MCF 10A (cell line): ENCODE measurements around the gene NCK2. TPM values are rescaled to one million over a fixed set of nuclear protein-coding genes. Genes with fewer than 3 reads are reported as not detected.
"Not testable (repeated sequence)": the region's sequence is repeated elsewhere in the genome, so short reads cannot be mapped to it uniquely, and the experiment has no call there.

Source experiments
- BruUV-seq: library from RNA; stranded (reverse); fragments of 400-500 nt; replicated peaks from 2 replicates; lab custom pipeline; 2021; lab: Mats Ljungman, UMichigan
- CTCF ChIA-PET: fragments of 300-600 bp; sonication (Branson Sonifier 250); formaldehyde crosslinking; extraction: SDS; loops from one replicate; lab custom pipeline; 2021; ENCODE audit warnings: antibody characterized with exemption, inconsistent platforms; lab: Yijun Ruan, JAX
- POLR2A ChIA-PET: fragments of 300-600, 350-650 bp; sonication (Branson Sonifier 250); formaldehyde crosslinking; extraction: SDS; loops from one replicate; lab custom pipeline; 2020; ENCODE audit warnings: antibody characterized with exemption, inconsistent platforms; lab: Yijun Ruan, JAX
- DNase-seq: peaks from one replicate; pipeline ENCODE4 v3.0.0-alpha.2; 2018; ENCODE audit not compliant: unreplicated experiment
- H3K27ac Mint-ChIP-seq: one replicate; pipeline ENCODE4 v1.8.0; 2022; ENCODE audit warnings: mild to moderate bottlenecking, low read depth, mixed read lengths; ENCODE audit not compliant: unreplicated experiment
- H3K27me3 Mint-ChIP-seq: one replicate; pipeline ENCODE4 v1.8.0; 2022; ENCODE audit warnings: mixed read lengths; ENCODE audit not compliant: insufficient read depth, unreplicated experiment
- H3K36me3 Mint-ChIP-seq: one replicate; pipeline ENCODE4 v1.8.0; 2022; ENCODE audit warnings: mild to moderate bottlenecking, moderate library complexity, mixed read lengths; ENCODE audit not compliant: insufficient read depth, unreplicated experiment
- H3K4me1 Mint-ChIP-seq: one replicate; pipeline ENCODE4 v1.8.0; 2022; ENCODE audit warnings: mixed read lengths; ENCODE audit not compliant: insufficient read depth, unreplicated experiment
- H3K4me3 Mint-ChIP-seq: one replicate; pipeline ENCODE4 v1.8.0; 2022; ENCODE audit warnings: mild to moderate bottlenecking, moderate library complexity, mixed read lengths; ENCODE audit not compliant: unreplicated experiment
- H3K9me3 Mint-ChIP-seq: one replicate; pipeline ENCODE4 v1.8.0; 2022; ENCODE audit warnings: mixed read lengths; ENCODE audit not compliant: unreplicated experiment
- intact Hi-C: fragments of 100-400 bp; cut with micrococcal nuclease; formaldehyde crosslinking; loops from 2 replicates; pipeline ENCODE4 v1.14.1; 2022
- total RNA-seq: library from RNA; stranded (reverse); gene quantifications from 2 replicates; pipeline ENCODE4 v1.2.3, GENCODE V29; 2022
- TF ChIP-seq, protein P1 (sequence below): fragments of 200-600 bp; IDR thresholded peaks from one replicate; pipeline ENCODE4 v1.8.0; 2022; ENCODE audit warnings: antibody characterized with exemption, mild to moderate bottlenecking; ENCODE audit not compliant: unreplicated experiment

NCK2 gene
- total RNA-seq, 1 experiment from 2014 or later = 36.5 TPM

DNA sequence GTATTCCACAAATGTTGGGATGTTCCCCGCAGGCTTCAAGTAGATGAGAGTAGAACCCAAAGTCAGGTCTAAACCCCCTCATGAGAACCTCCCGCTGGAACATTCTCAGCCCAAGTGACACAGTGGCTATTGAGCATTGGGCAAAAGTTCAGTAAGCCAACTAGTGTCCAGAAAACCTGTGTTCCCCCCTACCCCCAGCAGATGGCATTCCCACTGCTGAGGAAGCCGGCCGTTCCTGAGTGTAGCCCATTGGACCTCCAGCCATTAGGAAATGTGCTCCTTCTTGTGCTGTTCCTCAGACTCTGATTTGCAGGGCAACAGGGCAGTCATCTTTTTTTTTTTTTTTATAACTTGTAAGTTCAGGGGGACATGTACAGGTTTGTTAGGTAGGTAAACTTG, 152.1 kb downstream of the NCK2 start:
- Mint-ChIP-seq H3K4me1 (no peaks in the 10 kb centered on the region), H3K27ac (no peak overlapping the region), H3K9me3 (peaks cover 8% of the 10 kb centered on the region), H3K27me3 (no peaks in the 10 kb centered on the region), H3K4me3 (no peak overlapping the region), H3K36me3 (peaks cover 7% of the 10 kb centered on the region)
- TF ChIP-seq, protein P1, sequence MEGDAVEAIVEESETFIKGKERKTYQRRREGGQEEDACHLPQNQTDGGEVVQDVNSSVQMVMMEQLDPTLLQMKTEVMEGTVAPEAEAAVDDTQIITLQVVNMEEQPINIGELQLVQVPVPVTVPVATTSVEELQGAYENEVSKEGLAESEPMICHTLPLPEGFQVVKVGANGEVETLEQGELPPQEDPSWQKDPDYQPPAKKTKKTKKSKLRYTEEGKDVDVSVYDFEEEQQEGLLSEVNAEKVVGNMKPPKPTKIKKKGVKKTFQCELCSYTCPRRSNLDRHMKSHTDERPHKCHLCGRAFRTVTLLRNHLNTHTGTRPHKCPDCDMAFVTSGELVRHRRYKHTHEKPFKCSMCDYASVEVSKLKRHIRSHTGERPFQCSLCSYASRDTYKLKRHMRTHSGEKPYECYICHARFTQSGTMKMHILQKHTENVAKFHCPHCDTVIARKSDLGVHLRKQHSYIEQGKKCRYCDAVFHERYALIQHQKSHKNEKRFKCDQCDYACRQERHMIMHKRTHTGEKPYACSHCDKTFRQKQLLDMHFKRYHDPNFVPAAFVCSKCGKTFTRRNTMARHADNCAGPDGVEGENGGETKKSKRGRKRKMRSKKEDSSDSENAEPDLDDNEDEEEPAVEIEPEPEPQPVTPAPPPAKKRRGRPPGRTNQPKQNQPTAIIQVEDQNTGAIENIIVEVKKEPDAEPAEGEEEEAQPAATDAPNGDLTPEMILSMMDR = no peak
- DNase-seq = no peak
- POLR2A ChIA-PET = no interaction called here
- no TSS peak for BruUV-seq
- CTCF ChIA-PET = no interaction called here
- intact Hi-C loops = no loop called here

DNA sequence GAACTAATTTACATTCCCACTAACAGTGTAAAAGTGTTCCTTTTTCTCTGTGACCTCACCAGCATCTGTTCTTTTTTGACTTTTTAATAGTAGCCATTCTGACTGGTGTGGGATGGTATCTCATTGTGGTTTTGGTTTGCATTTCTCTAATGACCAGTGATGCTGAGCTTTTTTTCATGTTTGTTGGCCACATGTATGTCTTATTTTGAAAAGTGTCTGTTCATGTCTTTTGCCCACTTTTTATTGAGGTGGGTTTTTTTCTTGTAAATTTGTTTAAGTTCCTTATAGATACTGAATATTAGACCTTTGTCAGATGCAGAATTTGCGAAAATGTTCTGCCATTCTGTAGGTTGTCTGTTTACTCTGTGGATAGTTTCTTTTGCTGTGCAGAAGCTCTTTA, 153.0 kb downstream of the NCK2 start:
- CTCF ChIA-PET, DNase-seq, H3K36me3 Mint-ChIP-seq, H3K27me3 Mint-ChIP-seq, BruUV-seq, H3K4me1 Mint-ChIP-seq, H3K27ac Mint-ChIP-seq, intact Hi-C loops, H3K9me3 Mint-ChIP-seq, H3K4me3 Mint-ChIP-seq: not testable (repeated sequence)
- POLR2A ChIA-PET = interaction anchor here (0.7 kb wide), 1 partner anchor 13 kb away, joined by 3 read pairs; no protein-coding TSS in a partner anchor

DNA sequence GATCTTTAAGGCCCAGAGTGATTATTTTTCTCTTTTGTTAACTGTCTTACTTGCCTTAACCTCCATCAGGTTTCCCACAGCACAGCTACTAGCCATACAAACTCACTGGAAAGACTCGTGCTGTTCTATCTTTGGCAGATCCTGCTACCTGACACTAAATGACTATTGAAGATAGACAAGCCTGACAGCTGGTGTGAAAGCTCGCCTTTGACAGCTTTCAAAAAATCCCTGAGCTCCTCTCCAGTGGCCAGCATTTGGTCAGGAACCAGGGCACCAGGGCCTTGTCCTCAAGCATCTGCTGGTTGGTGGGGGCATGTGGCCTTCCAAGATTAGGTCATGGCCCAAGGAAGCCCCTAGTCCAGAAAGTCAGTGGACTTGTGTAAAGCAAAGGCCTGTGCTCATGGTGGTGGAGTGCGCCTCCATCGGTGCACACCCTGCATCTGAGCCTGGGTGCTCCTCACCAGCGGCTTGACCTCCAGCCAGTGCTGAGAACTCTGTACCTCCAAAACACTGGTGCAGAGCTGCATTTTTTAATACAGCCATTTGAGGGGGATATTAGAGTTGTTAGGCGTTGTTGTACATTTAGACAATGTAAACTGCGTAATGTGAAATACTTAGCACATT, 158.5 kb downstream of the NCK2 start:
- Mint-ChIP-seq H3K27ac (no peak overlapping the region), H3K9me3 (peaks cover 8% of the 10 kb centered on the region), H3K4me3 (no peak overlapping the region), H3K36me3 (no peaks in the 10 kb centered on the region), H3K27me3 (no peaks in the 10 kb centered on the region), H3K4me1 (no peaks in the 10 kb centered on the region)
- BruUV-seq = no TSS peak
- CTCF ChIA-PET = interaction anchor here (0.6 kb wide), 1 partner anchor 455 kb away, joined by 4 read pairs; no protein-coding TSS in a partner anchor
- POLR2A ChIA-PET = no interaction called here
- intact Hi-C loops = no loop called here
- no peak for DNase-seq
- TF ChIP-seq, protein P1 = no peak

DNA sequence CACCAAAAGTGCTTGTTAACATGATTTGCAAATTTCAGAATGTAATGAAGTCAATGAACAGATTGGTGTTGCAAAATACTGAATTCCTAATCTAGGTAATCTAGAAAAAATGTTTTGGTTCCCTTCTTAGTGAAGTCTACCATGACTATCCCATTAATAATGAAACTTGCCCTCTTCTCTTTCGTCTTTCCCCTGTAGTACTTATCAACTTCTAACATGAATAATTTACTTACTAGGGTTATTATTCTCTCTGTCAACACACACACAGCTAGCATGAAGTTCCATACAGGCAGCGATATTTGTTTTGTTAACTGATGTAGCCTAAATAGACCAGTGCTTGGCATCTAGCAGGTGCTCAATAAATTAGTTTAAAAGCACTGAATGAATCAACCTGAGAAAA, 160.2 kb downstream of the NCK2 start:
- POLR2A ChIA-PET = no interaction called here
- Mint-ChIP-seq H3K27ac (no peak overlapping the region), H3K4me3 (no peak overlapping the region), H3K9me3 (peaks cover 4% of the 10 kb centered on the region), H3K36me3 (no peaks in the 10 kb centered on the region), H3K4me1 (no peaks in the 10 kb centered on the region), H3K27me3 (no peaks in the 10 kb centered on the region)
- CTCF ChIA-PET = no interaction called here
- BruUV-seq = no TSS peak
- intact Hi-C loops = no loop called here
- TF ChIP-seq, protein P1 = no peak
- no peak for DNase-seq
